ACC112 (cell line): ENCODE measurements around the gene DSEL.

Experiments used
- H2AFZ ChIP-seq: fragments of 200-600 bp; sonication (generic); one replicate; pipeline ENCODE4 v1.6.0; 2017; ENCODE audit warnings: antibody characterized with exemption, low read length; ENCODE audit not compliant: unreplicated experiment
- H3K27ac ChIP-seq: fragments of 200-600 bp; sonication (generic); 2 replicates; pipeline ENCODE4 v1.5.1; 2014; ENCODE audit warnings: low read depth, mild to moderate bottlenecking, antibody characterized with exemption, low read length, moderate library complexity
- H3K27me3 ChIP-seq: fragments of 200-600 bp; sonication (generic); 2 replicates; pipeline ENCODE4 v1.6.1; 2014; ENCODE audit warnings: mild to moderate bottlenecking, antibody characterized with exemption, low read length, moderate library complexity, mixed read lengths; ENCODE audit not compliant: insufficient read depth
- H3K36me3 ChIP-seq: fragments of 200-600 bp; sonication (generic); 2 replicates; pipeline ENCODE4 v1.6.1; 2016; ENCODE audit warnings: mild to moderate bottlenecking, antibody characterized with exemption, low read length, moderate library complexity, mixed read lengths; ENCODE audit not compliant: insufficient read depth
- H3K4me1 ChIP-seq: fragments of 200-600 bp; sonication (generic); one replicate; pipeline ENCODE4 v1.6.1; 2016; ENCODE audit warnings: low read length, mixed read lengths; ENCODE audit not compliant: insufficient read depth, unreplicated experiment, control insufficient read depth
- H3K4me3 ChIP-seq: fragments of 200-600 bp; sonication (generic); 2 replicates; pipeline ENCODE4 v1.5.1; 2014; ENCODE audit warnings: mild to moderate bottlenecking, low read depth, low read length
- H3K79me2 ChIP-seq: fragments of 200-600 bp; sonication (generic); one replicate; pipeline ENCODE4 v1.6.0; 2016; ENCODE audit warnings: low read length; ENCODE audit not compliant: control insufficient read depth, unreplicated experiment, insufficient read depth

The DSEL gene

DNA sequence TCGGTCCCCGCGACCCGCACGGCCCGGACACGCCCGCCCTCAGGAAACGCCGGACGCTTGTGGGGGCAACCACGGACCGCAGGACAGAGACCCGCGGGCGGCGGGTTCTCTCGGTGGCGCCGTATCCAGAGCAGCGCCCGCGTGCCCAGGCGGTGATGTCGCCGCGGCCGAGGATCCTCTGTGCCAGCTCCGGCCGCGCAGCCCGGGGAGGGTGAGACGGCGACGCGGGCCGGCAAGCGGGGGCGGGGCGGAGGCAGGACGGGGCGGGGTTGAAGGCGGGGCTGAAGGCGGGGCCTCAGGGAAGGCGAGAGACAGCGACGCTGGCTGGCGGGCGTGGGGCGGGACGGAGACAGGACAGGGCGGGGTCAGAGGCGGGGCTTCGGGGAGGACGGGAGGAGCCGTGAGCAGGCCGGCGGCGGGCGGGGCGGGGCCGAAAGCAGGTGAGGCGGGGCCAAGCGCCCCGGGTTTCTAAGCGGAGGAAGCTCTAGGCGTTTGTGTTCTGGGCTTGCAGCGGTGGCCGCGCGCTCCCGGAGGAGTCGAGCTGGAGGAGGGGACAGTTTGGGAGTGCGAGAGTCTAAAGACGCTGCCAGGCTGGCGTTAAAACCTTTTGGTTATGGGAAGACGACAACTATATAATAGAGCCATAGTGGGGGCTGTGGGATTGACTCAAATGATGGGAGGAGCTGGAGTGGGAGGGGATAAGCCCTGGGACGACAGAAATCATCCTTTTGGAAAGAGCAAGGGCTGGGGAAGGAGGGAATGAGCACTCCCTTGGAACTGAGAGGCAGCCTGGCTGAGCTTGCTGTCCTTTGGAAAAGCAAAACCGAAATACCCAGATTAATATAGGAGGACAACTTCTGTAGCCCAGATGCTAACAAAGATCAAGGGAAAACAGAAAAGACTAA, at the start of gene DSEL:
Gene DSEL, minus strand, starts transcription at position 182 of the 905 bp plus-strand sequence. CDS start 2,112 bp downstream, outside the sequence.
- peak within 1 kb of the TSS; percentile 82 for H3K27ac ChIP-seq
- peaks cover 20% of the 10 kb centered on the region for H3K4me1 ChIP-seq
- H3K4me3 ChIP-seq: peak within 1 kb of the TSS; percentile 95
- H3K79me2 ChIP-seq: peaks cover 47% of the 10 kb centered on the region
- H3K36me3 ChIP-seq: peaks cover 25% of the 10 kb centered on the region
- peak within 1 kb of the TSS; percentile 98 for H2AFZ ChIP-seq
- H3K27me3 ChIP-seq: no peaks in the 10 kb centered on the region

DNA sequence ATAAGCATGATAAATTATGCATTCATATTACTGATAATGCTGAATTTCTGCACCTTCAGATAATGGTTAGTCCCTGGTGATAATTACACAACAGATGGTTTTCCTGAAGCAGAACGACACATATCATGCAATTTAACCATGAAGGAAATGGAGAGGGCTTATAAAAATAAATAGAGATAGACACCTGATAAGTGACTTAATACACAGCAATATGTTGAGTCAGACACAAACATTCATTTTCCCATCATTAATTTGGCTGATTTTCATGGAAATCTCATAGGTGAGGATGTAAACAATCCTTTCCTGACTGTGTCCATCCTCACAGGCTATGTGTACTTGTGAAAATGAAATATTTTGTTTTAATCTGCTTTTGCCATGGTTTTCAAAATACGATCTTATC, 36.9 kb upstream of the DSEL start:
- H3K79me2 ChIP-seq: no peaks in the 10 kb centered on the region
- no peaks in the 10 kb centered on the region for H3K27me3 ChIP-seq
- no peak overlapping the region for H3K4me3 ChIP-seq
- no peaks in the 10 kb centered on the region for H3K4me1 ChIP-seq
- no peak overlapping the region for H3K27ac ChIP-seq
- H2AFZ ChIP-seq: no peak overlapping the region
- H3K36me3 ChIP-seq: no peaks in the 10 kb centered on the region

DNA sequence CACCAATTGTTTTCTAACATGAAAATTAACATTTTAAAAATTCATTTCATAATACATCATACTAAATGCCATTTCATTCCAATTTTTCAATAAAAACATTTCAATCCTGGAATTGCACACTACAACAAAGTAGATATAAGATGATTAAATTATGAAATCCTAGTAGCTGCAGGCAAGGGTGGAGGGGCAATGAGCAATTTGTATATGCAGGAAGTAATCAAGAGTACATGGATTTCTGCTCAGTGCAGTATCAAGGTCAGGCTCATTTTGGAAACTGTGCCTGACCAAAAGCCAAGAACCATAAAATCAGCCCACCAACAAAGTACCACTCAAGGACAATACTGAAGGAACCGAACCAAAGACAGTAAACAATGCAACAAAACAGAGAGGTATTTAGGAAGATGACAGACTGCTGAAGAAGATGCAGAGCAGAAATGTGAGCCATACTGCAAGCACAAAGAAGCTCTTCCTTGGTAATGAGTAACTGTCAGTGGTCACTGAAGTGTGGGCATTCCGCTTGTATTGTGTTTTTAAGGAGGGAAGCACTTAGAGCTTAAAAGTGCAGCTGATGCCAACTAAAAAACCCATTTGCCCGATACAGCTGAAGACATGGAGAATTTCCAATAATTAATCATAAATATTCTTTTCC, 34.5 kb upstream of the DSEL start:
- Histone ChIP-seq H2AFZ (no peak overlapping the region), H3K27me3 (no peaks in the 10 kb centered on the region), H3K79me2 (no peaks in the 10 kb centered on the region), H3K4me1 (no peaks in the 10 kb centered on the region), H3K36me3 (no peaks in the 10 kb centered on the region), H3K27ac (no peak overlapping the region), H3K4me3 (no peak overlapping the region)

DNA sequence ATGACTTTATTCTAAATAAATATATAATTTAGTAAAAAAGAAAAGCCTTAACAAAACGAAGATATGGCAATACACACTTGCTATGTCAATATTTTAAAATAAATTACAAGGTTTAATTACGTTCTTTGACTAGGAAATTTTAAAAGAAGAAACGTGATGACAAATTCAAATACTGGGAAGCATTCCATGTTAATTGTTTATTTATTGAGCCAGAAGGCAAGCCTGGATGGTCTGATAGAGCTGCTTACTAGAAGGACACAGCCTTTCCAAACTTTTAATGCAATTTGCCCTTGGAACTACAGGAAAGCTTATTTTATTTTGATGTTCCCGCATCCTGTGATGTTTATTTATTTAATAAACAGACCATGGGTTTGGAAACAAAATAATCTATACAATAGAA, 33.4 kb upstream of the DSEL start:
- Histone ChIP-seq H3K4me3 (no peak overlapping the region), H3K4me1 (no peaks in the 10 kb centered on the region), H2AFZ (no peak overlapping the region), H3K36me3 (no peaks in the 10 kb centered on the region), H3K27me3 (no peaks in the 10 kb centered on the region), H3K79me2 (no peaks in the 10 kb centered on the region), H3K27ac (no peak overlapping the region)

DNA sequence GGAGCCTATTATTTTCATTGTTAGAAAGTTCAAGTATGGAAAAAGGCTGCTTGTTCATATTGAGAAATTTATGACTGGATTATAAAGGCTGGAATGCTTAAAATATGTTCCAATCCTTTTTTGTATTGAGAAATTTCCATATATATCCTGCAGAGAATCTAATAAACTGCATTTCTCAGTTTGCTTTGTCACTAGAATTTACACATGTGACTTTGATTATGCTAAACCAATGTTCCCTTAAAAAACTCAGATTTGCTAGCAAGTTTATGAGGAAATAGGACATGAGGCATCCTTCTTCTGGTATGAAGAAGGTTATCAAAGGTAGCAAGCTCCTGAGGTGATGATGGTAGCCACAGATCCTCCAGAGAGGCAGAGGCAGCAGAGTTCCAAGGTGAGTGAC, 29.2 kb upstream of the DSEL start:
- Histone ChIP-seq H3K79me2 (no peaks in the 10 kb centered on the region), H3K4me1 (no peaks in the 10 kb centered on the region), H3K4me3 (no peak overlapping the region), H3K27me3 (no peaks in the 10 kb centered on the region), H3K27ac (no peak overlapping the region), H3K36me3 (no peaks in the 10 kb centered on the region), H2AFZ (no peak overlapping the region)

DNA sequence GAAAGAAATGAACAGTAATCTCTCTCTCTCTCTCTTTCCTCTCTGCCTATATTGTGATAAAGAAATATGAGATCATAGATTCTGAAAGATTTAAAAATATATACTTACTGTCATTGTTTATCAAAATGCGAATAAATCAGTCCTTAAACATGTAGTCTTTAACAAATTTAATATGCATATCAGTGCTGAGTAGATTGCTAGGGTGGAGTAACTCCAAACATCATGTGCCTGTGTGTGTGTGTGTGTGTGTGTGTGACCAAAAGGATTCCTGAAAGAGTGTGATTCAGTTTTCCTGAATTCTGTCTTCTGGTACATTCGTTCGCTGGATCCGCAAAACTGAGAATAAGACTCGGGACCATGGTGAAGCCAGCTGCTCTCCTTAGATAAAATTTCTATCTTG, 24.0 kb upstream of the DSEL start:
- H2AFZ ChIP-seq: no peak overlapping the region
- H3K4me3 ChIP-seq: no peak overlapping the region
- no peaks in the 10 kb centered on the region for H3K4me1 ChIP-seq
- no peaks in the 10 kb centered on the region for H3K79me2 ChIP-seq
- no peaks in the 10 kb centered on the region for H3K36me3 ChIP-seq
- no peaks in the 10 kb centered on the region for H3K27me3 ChIP-seq
- no peak overlapping the region for H3K27ac ChIP-seq

DNA sequence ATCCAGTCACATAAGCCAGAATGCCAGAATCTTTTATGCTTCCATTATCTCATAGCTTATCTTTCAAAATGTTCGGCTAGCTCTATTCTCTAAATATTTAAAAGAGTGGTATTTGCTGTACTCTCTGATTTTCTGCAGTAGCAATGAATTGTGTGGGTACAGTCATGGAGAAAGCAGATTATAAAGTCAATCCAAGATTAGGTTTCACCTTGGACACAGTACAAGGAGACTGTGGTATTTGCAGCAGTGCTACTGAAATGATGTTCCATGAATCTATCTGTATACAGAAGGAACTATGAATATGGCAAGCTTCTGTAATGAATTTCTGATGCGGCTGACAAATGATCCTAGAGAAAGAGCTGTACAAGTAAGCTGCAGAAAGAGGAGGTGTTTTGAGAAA, 15.4 kb upstream of the DSEL start:
- Histone ChIP-seq H2AFZ (no peak overlapping the region), H3K4me1 (no peaks in the 10 kb centered on the region)

DNA sequence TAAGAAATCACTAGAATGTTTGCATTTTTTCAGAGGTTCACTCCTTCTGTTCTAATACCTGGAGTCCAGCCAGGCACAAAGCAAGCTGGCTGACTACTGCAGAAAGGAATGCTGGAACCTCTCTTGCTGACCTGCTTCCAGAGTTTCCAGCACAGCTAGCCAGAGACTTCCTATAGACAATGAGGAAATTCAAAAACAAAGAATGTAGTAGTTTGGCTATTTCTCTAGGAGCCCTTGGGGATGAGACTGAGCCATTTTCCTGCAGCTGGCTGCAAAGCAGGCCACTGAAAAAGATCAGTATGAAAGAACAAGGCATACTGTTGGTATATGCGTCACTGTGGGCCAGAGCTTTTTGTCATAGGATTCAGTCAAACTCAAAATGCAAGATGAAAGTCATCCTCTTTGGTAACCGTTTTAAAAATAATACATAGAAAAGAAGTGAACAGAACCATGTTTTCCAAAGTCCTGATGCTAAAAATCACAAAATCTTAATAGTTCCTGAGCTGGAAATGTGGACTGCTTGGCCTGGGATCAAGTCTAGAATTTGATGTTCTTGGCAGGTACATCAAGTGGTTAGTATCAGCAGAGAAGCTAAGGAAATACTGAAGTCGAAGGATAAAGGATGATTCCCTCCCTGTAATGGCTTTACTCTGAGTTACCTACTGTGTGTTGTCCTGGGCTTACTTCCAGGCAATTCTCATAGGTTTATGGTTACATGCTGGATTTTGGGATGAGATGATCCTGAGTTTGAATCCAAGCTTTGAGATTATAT, 9.0 kb upstream of the DSEL start:
- Histone ChIP-seq H3K79me2 (no peaks in the 10 kb centered on the region), H3K36me3 (no peaks in the 10 kb centered on the region), H2AFZ (peak overlapping the region; percentile 55), H3K27me3 (no peaks in the 10 kb centered on the region), H3K27ac (peak overlapping the region; percentile 88), H3K4me3 (0 out of 2 replicates have a peak overlapping the region, but pooled peaks have one; percentile 3), H3K4me1 (peaks cover 15% of the 10 kb centered on the region)

More for the DNA sequence above, 15.4 kb upstream of the DSEL start:
- no peaks in the 10 kb centered on the region for H3K27me3 ChIP-seq
- no peaks in the 10 kb centered on the region for H3K79me2 ChIP-seq
- no peak overlapping the region for H3K4me3 ChIP-seq
- no peak overlapping the region for H3K27ac ChIP-seq
- H3K36me3 ChIP-seq: no peaks in the 10 kb centered on the region

DNA sequence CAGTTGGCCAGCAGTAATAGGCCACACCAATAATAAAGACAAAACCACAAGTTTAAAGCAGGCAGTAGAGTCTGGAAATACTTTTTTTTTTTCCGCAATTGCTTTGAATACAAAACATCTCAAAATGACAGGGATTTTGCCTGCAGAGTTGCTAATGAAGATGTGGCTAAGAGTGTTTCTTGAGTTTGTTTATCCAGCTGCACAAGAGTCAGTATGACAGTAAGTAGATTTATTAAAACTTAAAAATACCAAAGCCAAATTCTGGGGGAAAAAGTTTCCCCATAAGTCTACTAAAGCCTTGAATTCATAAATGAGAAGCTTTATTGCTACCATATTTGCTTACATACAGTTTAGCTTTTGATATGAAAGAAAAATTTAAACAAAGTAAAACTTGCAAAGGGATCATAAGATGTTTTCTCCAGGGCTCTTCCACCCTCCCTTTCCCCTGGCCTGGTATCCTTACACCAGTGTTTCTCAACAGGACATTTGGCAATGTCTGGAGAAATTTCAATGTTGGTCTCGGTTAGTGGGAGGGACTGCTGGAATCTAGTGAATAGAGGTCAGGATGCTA, 3.9 kb upstream of the DSEL start:
- no peak overlapping the region for H2AFZ ChIP-seq
- peaks cover 11% of the 10 kb centered on the region for H3K79me2 ChIP-seq
- H3K27me3 ChIP-seq: no peaks in the 10 kb centered on the region
- no peak overlapping the region for H3K4me3 ChIP-seq
- H3K36me3 ChIP-seq: no peaks in the 10 kb centered on the region
- no peak overlapping the region for H3K27ac ChIP-seq
- H3K4me1 ChIP-seq: peaks cover 14% of the 10 kb centered on the region

DNA sequence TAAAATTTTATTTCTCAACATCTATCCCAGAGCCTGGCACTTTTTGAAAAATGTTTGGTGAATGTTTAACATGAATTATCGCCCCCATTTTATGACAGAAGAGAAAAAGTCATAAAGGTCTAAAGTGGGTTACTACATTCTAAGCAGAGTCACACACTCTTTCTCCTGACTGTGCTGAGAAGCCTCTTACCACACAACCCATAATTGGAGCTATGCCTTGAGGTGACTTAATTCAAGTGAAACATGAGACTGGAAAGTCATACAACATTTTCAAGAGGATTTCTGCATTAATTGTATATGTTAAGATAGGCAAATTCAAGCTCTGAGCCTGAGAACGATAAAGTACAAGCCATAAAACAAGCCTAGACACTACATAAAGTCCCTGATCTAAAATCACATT, 3.1 kb upstream of the DSEL start:
- H3K4me1 ChIP-seq: peaks cover 10% of the 10 kb centered on the region

More for the DNA sequence above, 3.1 kb upstream of the DSEL start:
- no peak overlapping the region for H2AFZ ChIP-seq
- H3K27me3 ChIP-seq: no peaks in the 10 kb centered on the region
- no peak overlapping the region for H3K4me3 ChIP-seq
- H3K27ac ChIP-seq: no peak overlapping the region
- H3K36me3 ChIP-seq: no peaks in the 10 kb centered on the region
- peaks cover 19% of the 10 kb centered on the region for H3K79me2 ChIP-seq
